ENCODE results near the gene SCGB3A1.

The SCGB3A1 gene

GRCh38 chr5:180555168-180555921 is 36.0 kb downstream of the SCGB3A1 start:
- no peak for DNase-seq (ENCODE audit: low read depth)
- in situ Hi-C loops (cut with HindIII; ENCODE audit: low sequenced_read_pairs) = no loop called here
- no peak for TF ChIP-seq CTCF (IDR thresholded peaks at IDR 0.05; ENCODE audit: low read depth, low read length, missing control alignments)
- no peak overlapping the region for H3K4me3 ChIP-seq (ENCODE audit: low read depth, low read length)

- in situ Hi-C loops (cut with HindIII; ENCODE audit: low sequenced_read_pairs) = no loop called here
- DNase-seq (ENCODE audit: low read depth) = no peak
- no peak for TF ChIP-seq CTCF (IDR thresholded peaks at IDR 0.05; ENCODE audit: low read depth, low read length, missing control alignments)
- no peak overlapping the region for H3K4me3 ChIP-seq (ENCODE audit: low read depth, low read length)
Measured at GRCh38 chr5:180553530-180553929, 37.8 kb downstream of the SCGB3A1 start.

- no peak for DNase-seq (ENCODE audit: low read depth)
- TF ChIP-seq CTCF (IDR thresholded peaks at IDR 0.05; ENCODE audit: low read depth, low read length, missing control alignments) = no peak
- in situ Hi-C loops (cut with HindIII; ENCODE audit: low sequenced_read_pairs) = loop anchor here (5.0 kb wide), 1 partner anchor 34 kb away; no protein-coding TSS in a partner anchor
- H3K4me3 ChIP-seq (ENCODE audit: low read depth, low read length) = no peak overlapping the region
Measured at GRCh38 chr5:180548563-180548962, 42.7 kb downstream of the SCGB3A1 start.

GRCh38 chr5:180545248-180545647 is 46.1 kb downstream of the SCGB3A1 start:
- H3K4me3 ChIP-seq (ENCODE audit: low read depth, low read length) = no peak overlapping the region
- TF ChIP-seq CTCF (IDR thresholded peaks at IDR 0.05; ENCODE audit: low read depth, low read length, missing control alignments) = no peak
- no peak for DNase-seq (ENCODE audit: low read depth)
- in situ Hi-C loops (cut with HindIII; ENCODE audit: low sequenced_read_pairs) = loop anchor here (5.0 kb wide), 1 partner anchor 37 kb away; no protein-coding TSS in a partner anchor

- no peak for DNase-seq (ENCODE audit: low read depth)
- in situ Hi-C loops (cut with HindIII; ENCODE audit: low sequenced_read_pairs) = no loop called here
- no peak overlapping the region for H3K4me3 ChIP-seq (ENCODE audit: low read depth, low read length)
- no peak for TF ChIP-seq CTCF (IDR thresholded peaks at IDR 0.05; ENCODE audit: low read depth, low read length, missing control alignments)
Measured at GRCh38 chr5:180541710-180542109, 49.6 kb downstream of the SCGB3A1 start.

Data from astrocyte of the cerebellum (primary cell).